A673 (cell line): ENCODE data around the gene LDLRAD3.

Experiments used
- EZH2 ChIP-seq: fragments of 200-600 bp; sonication (generic); IDR thresholded peaks from 2 replicates; pipeline ENCODE4 v1.6.1; 2017; ENCODE audit warnings: borderline replicate concordance, low read depth, mild to moderate bottlenecking, mixed read lengths, antibody characterized with exemption, low read length; ENCODE audit not compliant: poor library complexity, severe bottlenecking
- TF ChIP-seq, protein P1 (sequence below): fragments of 300-800, 200-600 bp; sonication (generic); conservative IDR thresholded peaks from 2 replicates; pipeline ENCODE4 v1.5.1; 2017; ENCODE audit warnings: low read depth, mild to moderate bottlenecking, antibody characterized with exemption, low read length, moderate library complexity, mixed read lengths

- TF ChIP-seq EZH2, result no peak
- TF ChIP-seq, protein P1, sequence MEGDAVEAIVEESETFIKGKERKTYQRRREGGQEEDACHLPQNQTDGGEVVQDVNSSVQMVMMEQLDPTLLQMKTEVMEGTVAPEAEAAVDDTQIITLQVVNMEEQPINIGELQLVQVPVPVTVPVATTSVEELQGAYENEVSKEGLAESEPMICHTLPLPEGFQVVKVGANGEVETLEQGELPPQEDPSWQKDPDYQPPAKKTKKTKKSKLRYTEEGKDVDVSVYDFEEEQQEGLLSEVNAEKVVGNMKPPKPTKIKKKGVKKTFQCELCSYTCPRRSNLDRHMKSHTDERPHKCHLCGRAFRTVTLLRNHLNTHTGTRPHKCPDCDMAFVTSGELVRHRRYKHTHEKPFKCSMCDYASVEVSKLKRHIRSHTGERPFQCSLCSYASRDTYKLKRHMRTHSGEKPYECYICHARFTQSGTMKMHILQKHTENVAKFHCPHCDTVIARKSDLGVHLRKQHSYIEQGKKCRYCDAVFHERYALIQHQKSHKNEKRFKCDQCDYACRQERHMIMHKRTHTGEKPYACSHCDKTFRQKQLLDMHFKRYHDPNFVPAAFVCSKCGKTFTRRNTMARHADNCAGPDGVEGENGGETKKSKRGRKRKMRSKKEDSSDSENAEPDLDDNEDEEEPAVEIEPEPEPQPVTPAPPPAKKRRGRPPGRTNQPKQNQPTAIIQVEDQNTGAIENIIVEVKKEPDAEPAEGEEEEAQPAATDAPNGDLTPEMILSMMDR, result peak; percentile 100
These were observed 322.1 kb downstream of the LDLRAD3 start for GRCh38 chr11:36265793-36266628.
